Fibroblast of lung (primary cell): ENCODE results near the gene MINAR1. TPM values are rescaled to one million over a fixed set of nuclear protein-coding genes. Genes with fewer than 3 reads are reported as not detected.

Experiments
- DNase-seq, 2 donors: peaks; one replicate each; pipeline versions ENCODE4 v3.0.0 to v3.0.0-alpha.2; 2010; ENCODE audit warnings: low read depth in 2 of 2
- H2AFZ ChIP-seq: 2 replicates; pipeline ENCODE4 v1.5.1; 2012; ENCODE audit warnings: low read length, control low read depth, inconsistent platforms
- H3K27ac ChIP-seq: 2 replicates; pipeline ENCODE4 v1.5.1; 2011; ENCODE audit warnings: low read length, control low read depth; ENCODE audit not compliant: insufficient read depth
- H3K27me3 ChIP-seq: 2 replicates; pipeline ENCODE4 v1.5.1; 2011; ENCODE audit warnings: mild to moderate bottlenecking, low read length; ENCODE audit not compliant: control insufficient read depth, insufficient read depth
- H3K36me3 ChIP-seq: 2 replicates; pipeline ENCODE4 v1.5.1; 2011; ENCODE audit warnings: low read length; ENCODE audit not compliant: control insufficient read depth, insufficient read depth
- H3K4me1 ChIP-seq: 2 replicates; pipeline ENCODE4 v1.5.1; 2011; ENCODE audit warnings: low read length; ENCODE audit not compliant: control insufficient read depth, insufficient read depth; ENCODE audit errors: extremely low read depth
- H3K4me2 ChIP-seq: 2 replicates; pipeline ENCODE4 v1.5.1; 2011; ENCODE audit warnings: low read length, control low read depth; ENCODE audit not compliant: insufficient read depth; ENCODE audit errors: extremely low read depth
- H3K4me3 ChIP-seq, 4 experiments: fragments of 200-600 bp in 1 of 4; sonication (generic) in 1 of 4; replicated peaks in 1 of 4; 2 replicates each; pipeline ENCODE4 v1.5.1; 2011 to 2016; ENCODE audit warnings: low read length in 4 of 4, low read depth in 3 of 4, mild to moderate bottlenecking in 3 of 4, control low read depth in 2 of 4, inconsistent platforms in 1 of 4, mixed read lengths in 1 of 4; ENCODE audit not compliant: insufficient read depth in 1 of 4; ENCODE audit errors: control extremely low read depth in 1 of 4
- H3K79me2 ChIP-seq: 2 replicates; pipeline ENCODE4 v1.5.1; 2012; ENCODE audit warnings: mild to moderate bottlenecking, low read length, inconsistent platforms; ENCODE audit not compliant: control insufficient read depth, insufficient read depth
- H3K9ac ChIP-seq: 2 replicates; pipeline ENCODE4 v1.5.1; 2011; ENCODE audit warnings: mild to moderate bottlenecking, low read length, control low read depth; ENCODE audit not compliant: insufficient read depth
- H3K9me3 ChIP-seq: 2 replicates; pipeline ENCODE4 v1.5.1; 2012; ENCODE audit warnings: low read depth, low read length; ENCODE audit not compliant: control insufficient read depth, insufficient read depth
- H4K20me1 ChIP-seq: 2 replicates; pipeline ENCODE4 v1.5.1; 2011; ENCODE audit warnings: low read length; ENCODE audit not compliant: control insufficient read depth, insufficient read depth; ENCODE audit errors: extremely low read depth
- EZH2 ChIP-seq: IDR thresholded peaks from 2 replicates; pipeline ENCODE4 v1.5.1; 2012; ENCODE audit warnings: low read length, control low read depth, mild to moderate bottlenecking; ENCODE audit errors: missing control alignments
- polyA plus RNA-seq, 2 donors: library from polyadenylated mRNA; depleted of rRNA in 1 of 2; stranded (reverse) in 1 of 2; unstranded in 1 of 2; fragments of >200 nt; gene quantifications; 2 replicates each; pipeline ENCODE4 v1.2.1, GENCODE V29; 2011 to 2012; ENCODE audit warnings: missing spikeins in 1 of 2
- total RNA-seq: library from RNA; depleted of rRNA; stranded (reverse); fragments of >200 nt; gene quantifications from 2 replicates; pipeline ENCODE4 v1.2.1, GENCODE V29; 2014
- TF ChIP-seq, protein P1 (sequence below), 2 donors: IDR thresholded peaks in 1 of 2; conservative IDR thresholded peaks in 1 of 2; 1 replicate in 1 of 2; 2 replicates in 1 of 2; pipeline ENCODE4 v1.5.1; 2011 to 2012; ENCODE audit warnings: low read length in 2 of 2, control low read depth in 1 of 2, inconsistent platforms in 1 of 2, low read depth in 1 of 2, mild to moderate bottlenecking in 1 of 2

MINAR1 gene
- total and polyA plus RNA-seq, 2 donors (not counting 1 experiment from before 2014, with no cell fraction given): 0.33 to 0.58 TPM

DNA sequence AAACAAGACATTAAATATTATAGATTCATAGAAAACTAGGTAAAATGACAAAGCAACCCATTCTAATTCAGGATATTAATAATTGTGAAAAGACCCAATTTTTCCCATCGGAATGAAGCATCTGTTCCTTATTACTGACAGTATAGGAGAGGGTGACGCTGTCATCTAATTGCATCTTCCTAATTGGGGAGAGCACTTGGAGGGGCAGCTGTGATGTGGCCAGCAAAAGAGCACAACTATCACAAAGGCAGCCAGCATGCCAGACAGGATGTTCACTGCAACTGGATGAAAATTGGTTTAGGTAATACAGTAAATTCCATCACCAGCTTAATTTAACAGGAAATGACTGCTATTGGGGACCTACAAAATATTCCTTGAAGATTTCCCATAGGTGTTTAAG lies 21.9 kb upstream of the MINAR1 start:
- H3K4me1 ChIP-seq: no peaks in the 10 kb centered on the region
- H3K27ac ChIP-seq: no peak overlapping the region
- no peaks in the 10 kb centered on the region for H3K9me3 ChIP-seq
- no peak overlapping the region for H3K4me2 ChIP-seq
- no peaks in the 10 kb centered on the region for H3K79me2 ChIP-seq
- no peak overlapping the region for H3K9ac ChIP-seq
- no peak for TF ChIP-seq EZH2
- TF ChIP-seq, protein P1, sequence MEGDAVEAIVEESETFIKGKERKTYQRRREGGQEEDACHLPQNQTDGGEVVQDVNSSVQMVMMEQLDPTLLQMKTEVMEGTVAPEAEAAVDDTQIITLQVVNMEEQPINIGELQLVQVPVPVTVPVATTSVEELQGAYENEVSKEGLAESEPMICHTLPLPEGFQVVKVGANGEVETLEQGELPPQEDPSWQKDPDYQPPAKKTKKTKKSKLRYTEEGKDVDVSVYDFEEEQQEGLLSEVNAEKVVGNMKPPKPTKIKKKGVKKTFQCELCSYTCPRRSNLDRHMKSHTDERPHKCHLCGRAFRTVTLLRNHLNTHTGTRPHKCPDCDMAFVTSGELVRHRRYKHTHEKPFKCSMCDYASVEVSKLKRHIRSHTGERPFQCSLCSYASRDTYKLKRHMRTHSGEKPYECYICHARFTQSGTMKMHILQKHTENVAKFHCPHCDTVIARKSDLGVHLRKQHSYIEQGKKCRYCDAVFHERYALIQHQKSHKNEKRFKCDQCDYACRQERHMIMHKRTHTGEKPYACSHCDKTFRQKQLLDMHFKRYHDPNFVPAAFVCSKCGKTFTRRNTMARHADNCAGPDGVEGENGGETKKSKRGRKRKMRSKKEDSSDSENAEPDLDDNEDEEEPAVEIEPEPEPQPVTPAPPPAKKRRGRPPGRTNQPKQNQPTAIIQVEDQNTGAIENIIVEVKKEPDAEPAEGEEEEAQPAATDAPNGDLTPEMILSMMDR (conservative IDR thresholded peaks at IDR 0.05 in 1 of 2, IDR thresholded peaks at IDR 0.05 in 1 of 2; ENCODE audit: low read depth in 1 of 2, low read length in 2 of 2): no peak
- no peak overlapping the region for H3K4me3 ChIP-seq
- no peak overlapping the region for H2AFZ ChIP-seq
- H3K27me3 ChIP-seq: no peaks in the 10 kb centered on the region
- DNase-seq: no peak
- H3K36me3 ChIP-seq: no peaks in the 10 kb centered on the region
- H4K20me1 ChIP-seq: no peaks in the 10 kb centered on the region

DNA sequence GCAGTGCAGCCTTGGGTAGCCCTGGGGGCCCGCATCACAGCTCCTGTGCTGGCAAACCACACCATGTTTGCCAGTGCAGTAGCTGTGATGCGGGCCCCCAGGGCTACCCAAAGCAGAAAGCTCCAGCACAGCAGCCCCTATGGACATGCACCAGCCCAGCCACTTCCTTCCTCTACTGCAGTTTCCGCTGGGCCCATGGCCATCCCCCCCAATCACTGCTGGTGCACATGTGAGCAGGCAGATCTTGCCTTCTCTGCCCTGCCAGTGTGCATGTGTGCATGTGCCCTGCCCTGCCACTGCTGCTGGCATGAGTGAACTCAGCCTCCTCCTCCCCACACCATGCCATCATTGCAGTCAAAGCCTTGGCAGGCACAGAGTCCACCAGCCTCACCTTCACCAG lies 20.1 kb upstream of the MINAR1 start:
- no peaks in the 10 kb centered on the region for H3K4me1 ChIP-seq
- no peaks in the 10 kb centered on the region for H4K20me1 ChIP-seq
- H3K36me3 ChIP-seq: no peaks in the 10 kb centered on the region
- no peak overlapping the region for H3K4me2 ChIP-seq
- H3K27ac ChIP-seq: no peak overlapping the region
- no peak for TF ChIP-seq EZH2
- TF ChIP-seq, protein P1 (conservative IDR thresholded peaks at IDR 0.05 in 1 of 2, IDR thresholded peaks at IDR 0.05 in 1 of 2; ENCODE audit: low read depth in 1 of 2, low read length in 2 of 2): no peak
- H3K79me2 ChIP-seq: no peaks in the 10 kb centered on the region
- no peak overlapping the region for H3K4me3 ChIP-seq
- no peak overlapping the region for H3K9ac ChIP-seq
- no peaks in the 10 kb centered on the region for H3K9me3 ChIP-seq
- DNase-seq: no peak
- no peaks in the 10 kb centered on the region for H3K27me3 ChIP-seq
- H2AFZ ChIP-seq: no peak overlapping the region

DNA sequence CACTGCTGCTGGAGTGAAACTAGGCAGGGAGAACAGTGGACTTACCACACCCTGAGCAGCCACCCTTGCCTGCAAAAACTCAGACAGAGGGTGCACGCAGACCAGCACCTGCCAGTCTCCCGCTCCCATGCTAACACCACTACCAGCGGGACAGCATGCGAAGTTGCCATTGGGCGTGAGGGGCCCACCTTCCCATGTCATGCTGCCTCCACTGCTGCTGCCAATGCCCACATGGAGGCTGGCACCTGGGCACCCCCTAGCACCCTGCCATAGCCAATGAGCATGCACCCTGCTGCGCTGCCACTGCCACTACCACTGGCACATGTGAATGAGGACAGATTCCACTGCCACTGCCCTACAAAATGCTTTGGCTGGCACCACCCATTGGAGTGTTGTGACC lies 19.7 kb upstream of the MINAR1 start:
- no peaks in the 10 kb centered on the region for H3K36me3 ChIP-seq
- H3K4me1 ChIP-seq: no peaks in the 10 kb centered on the region
- no peak overlapping the region for H3K27ac ChIP-seq
- no peak overlapping the region for H2AFZ ChIP-seq
- H3K79me2 ChIP-seq: no peaks in the 10 kb centered on the region
- H3K27me3 ChIP-seq: no peaks in the 10 kb centered on the region
- H3K4me3 ChIP-seq: no peak overlapping the region
- no peaks in the 10 kb centered on the region for H4K20me1 ChIP-seq
- no peaks in the 10 kb centered on the region for H3K9me3 ChIP-seq
- DNase-seq: no peak
- H3K4me2 ChIP-seq: no peak overlapping the region
- H3K9ac ChIP-seq: no peak overlapping the region
- TF ChIP-seq EZH2: no peak
- TF ChIP-seq, protein P1 (conservative IDR thresholded peaks at IDR 0.05 in 1 of 2, IDR thresholded peaks at IDR 0.05 in 1 of 2; ENCODE audit: low read depth in 1 of 2, low read length in 2 of 2): no peak
